SKM-1 treated with dmso at 0.1 percent for 144 hours (cell line): ENCODE data around the gene IFITM1.
"Not testable (repeated sequence)": the region's sequence is repeated elsewhere in the genome, so short reads cannot be mapped to it uniquely, and the experiment has no call there.

Source experiments
- DNase-seq: peaks from one replicate; lab custom pipeline; 2025; ENCODE audit not compliant: unreplicated experiment; lab: John Stamatoyannopoulos, UW

IFITM1 gene

DNA sequence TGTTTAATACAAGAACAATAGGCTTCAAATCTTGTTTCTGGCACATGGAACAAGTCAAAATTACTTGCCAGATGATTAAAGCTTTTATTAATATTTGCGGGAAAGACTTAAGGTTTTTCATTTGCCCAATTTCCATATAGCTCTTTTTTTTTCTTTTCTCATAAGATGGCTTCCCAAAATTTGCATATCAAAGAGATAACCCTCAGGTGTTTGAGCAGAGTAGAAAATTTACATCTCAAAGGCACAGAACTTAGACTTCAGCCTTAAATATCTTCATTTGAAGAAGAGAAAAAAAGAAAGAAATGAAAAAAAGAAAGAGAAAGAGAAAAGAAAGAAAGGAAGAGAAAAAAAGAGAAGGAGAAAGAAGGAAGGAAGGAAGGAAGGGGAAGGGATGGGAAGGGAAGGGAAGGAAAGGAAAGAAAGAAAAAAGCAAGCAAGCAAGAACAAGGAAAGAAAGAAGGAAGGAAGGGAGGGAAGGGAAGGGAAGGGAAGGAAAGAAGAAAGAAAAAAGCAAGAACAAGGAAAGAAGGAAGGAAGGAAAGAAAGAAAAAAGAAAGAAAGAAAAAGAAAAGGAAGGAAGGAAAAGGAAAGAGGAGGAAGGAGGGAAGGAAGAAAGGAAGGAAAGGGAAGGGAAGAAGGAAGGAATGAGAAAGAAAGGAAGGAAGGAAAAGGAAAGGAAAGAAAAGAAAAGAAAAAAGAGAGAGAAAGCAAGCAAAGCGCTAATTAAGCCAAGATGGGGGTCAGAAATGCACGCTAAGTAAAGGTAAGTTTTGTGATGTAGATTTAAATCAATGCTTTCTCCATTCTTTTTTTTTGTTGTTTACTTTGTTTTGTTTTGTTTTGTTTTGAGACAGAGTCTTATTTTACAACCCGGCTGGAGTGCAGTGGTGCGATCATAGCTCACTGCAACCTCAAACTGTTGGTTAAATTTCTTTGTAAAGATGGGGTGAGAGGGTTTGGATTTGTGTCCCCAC lies 27.0 kb downstream of the IFITM1 start:
- DNase-seq: no peak

DNA sequence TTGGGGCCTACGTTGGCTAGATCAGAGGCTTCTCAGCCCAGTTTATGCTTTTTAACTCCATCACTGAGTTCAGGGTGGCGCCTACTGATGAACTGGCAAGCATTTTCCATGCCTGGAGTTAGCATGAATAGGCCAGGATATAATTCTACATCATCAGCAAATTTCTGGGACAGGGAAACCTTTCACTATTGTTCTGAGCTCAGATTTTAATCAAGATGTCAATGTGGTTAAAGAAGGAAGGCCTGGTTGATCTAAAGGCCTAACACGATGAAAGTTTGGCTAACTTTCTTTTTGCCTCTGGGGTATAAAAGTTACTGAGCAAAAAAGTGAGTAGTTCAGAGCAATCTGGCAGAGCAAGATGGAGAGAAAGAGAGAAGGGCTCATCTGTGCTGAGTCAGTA lies 28.5 kb downstream of the IFITM1 start:
- no peak for DNase-seq

GRCh38 chr11:344836-345578 lies 31.2 kb downstream of the IFITM1 start:
- DNase-seq: no peak

DNA sequence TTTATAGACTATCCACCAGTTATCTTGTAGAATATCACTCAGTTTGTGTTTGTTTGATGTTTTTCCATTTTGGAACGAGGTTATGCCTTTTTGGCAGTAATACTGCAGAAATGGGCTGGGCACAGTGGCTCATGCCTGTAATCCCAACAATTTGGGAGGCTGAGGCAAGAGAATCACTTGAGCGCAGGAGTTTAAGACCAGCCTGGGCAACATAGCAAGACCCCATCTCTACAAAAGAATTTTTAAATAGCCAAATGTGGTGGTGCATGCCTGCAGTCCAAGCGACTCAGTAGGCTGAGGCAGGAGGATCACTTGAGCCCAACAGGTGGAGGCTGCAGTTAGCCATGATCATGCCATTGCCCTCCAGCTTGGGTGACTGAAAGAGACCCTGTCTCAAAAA lies 32.7 kb downstream of the IFITM1 start:
- DNase-seq: no peak

DNA sequence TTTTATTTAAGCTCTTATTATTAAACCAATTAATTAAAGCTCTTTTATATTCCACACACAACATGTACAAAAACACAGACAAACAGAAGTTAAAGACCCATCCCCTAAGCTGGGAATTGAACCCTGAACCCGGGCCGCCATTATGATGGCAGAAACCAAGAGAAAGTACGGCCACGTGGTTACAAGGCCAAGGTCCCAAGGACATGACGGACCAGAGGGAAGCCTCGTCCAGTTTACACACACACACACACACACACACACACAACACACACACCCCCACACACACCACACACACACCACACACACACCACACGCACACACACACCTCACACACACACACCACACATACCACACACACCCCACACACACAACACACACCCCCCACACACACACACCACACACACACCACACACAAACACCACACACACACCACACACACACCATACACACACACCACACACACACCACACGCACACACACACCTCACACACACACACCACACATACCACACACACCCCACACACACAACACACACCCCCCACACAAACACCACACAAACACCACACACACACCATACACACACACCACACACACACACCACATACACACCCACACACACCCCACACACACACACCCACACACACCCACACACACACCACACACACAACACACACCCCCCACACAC lies 35.6 kb downstream of the IFITM1 start:
- DNase-seq: not testable (repeated sequence)

GRCh38 chr11:350033-350722 lies 36.3 kb downstream of the IFITM1 start:
- not testable (repeated sequence) for DNase-seq

DNA sequence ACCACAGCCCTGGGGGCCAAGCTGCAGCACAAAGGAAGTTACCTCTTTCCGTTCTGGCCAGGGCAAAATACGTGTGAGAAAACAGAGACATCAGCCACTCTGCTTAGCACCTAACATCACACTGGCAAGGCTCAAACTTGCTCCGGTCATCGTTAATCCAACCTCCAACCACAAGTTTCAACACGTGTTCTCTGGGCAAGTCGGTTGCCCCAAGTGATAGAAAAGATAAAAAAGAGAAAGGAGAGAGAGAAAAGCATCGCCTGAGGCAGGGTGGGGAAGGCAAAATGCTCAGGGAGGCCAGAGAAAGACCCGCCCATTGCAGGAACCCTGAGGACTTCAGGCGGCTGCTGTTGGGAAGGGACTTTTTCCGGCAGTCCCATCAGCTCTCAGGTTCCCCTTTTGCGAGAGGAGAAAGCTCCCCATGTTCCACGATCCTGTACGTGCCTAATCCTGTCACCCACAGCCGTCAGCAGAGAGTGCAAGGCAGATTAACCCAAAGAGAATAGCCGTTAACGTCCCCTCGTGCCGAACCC lies 36.9 kb downstream of the IFITM1 start:
- peak; percentile 51 for DNase-seq

- no peak for DNase-seq
Observed at GRCh38 chr11:351411-351810, 37.6 kb downstream of the IFITM1 start.

DNA sequence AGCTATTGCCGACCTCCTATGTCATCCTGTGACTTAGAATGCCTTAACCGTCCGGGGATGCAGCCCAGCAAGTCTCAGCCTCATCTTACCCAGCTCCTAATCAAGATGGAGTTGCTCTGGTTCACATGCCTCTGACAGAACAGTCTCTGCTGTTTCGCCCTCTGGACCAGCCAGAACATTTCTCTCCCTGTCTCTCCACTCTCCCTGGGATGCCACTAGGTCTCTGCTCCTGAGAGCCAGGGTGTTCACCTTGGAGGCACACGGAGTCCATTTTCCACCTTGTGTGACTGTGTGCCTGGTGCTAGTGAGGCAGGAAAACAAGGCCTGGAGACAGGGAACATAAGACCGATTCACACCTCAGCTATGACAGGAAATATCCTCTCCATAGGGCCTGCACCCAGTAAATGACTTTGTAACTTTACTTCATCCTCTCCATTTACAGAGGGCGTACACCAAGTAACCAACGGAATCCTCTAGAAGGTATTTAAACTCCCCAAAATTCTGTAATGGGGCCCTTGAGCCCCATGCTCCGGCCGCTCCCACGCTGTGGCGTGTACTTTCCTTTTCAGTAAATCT lies 38.7 kb downstream of the IFITM1 start:
- no peak for DNase-seq

DNA sequence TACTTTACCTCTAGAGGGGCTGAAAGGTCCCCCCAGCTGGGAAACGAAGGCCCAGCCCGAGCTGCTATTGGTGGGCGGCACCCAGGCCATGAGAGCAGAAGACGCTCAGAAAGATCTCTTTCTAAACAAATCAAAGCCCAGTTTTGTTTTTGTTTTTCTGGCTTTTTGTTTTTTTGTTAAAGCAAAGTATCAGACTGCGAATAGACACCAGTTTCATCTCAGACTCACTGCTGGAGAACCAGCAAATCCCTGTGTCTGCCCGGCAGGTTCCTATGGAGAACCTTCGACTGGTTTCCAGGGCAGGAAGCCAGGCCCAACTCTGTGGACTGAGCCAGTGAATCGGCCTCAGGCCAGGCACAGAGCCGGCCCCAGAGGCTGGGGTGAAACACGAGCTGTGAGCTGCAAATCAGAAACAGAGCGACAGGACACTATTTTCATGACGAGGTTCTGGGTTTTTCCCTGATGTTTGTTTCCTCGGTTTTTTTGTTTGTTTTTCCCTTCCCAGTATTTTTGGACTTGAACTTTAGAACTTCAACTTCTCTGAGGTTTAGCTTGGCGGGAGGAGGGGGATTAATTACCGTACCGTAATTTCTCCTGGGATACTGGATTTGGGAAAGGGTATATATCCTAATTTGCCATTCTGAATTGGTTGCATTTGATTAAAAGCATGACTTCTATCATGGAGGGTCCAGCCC lies 39.5 kb downstream of the IFITM1 start:
- no peak for DNase-seq

GRCh38 chr11:355581-356458 lies 42.0 kb downstream of the IFITM1 start:
- DNase-seq: no peak

GRCh38 chr11:356610-357009 lies 42.8 kb downstream of the IFITM1 start:
- no peak for DNase-seq

- DNase-seq: no peak
Observed at GRCh38 chr11:357582-357981, 43.7 kb downstream of the IFITM1 start.

DNA sequence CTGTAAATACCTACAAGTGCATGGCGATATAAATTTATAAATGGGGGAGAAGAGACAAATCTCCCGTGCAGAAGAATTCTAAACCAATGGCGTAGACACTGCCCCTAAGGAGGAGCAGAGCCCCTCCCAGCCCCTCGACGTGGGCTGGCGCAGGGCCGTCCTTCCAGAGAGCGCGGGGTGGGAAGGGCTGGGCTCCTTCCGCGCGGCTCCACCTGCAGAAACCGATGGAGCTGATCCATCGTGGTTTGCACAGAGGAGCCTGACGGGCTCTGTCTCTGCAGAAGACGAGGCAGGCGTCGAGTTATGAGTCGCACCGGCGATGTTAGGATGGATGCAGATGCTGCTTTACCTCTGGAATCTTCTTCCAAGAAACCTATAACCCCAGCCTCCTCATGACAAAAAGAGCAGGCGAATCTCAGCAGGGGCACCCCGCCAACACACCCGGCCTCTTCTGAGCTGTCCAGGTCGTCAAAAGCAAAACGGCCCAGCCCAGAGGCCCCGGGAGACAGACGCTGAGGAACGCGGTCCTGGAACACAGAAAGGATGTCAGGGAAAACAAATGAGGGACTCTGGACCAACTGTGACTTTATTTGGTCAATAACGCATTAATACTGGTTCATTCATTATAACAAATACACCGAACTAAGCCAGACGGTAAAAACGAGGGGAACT lies 44.4 kb downstream of the IFITM1 start:
- DNase-seq: no peak

DNA sequence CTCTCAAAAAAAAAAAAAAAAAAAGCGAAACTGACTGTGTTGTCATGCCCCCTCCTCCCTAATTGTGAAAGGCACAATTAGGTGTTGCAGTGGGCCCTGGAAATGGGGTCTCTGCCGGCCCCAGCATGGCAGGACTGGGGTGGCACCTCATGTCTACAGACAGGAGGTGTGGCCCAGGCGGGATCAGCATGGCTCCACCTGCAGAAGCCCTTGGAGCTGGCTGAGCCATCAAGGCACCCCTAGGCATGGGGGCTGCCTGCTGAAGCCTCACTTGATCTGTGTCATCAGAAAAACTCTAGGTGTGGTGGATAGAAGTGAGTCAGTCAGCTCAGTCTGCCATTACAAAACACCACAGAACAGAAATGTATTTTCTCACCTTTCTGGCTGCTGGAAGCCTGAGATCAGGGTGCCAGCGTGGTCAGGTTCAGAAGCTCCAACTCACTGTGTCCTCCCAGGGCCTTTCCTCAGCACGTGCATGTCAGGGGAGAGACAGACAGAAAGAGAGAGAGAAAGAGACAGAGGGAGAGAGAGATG lies 45.4 kb downstream of the IFITM1 start:
- DNase-seq: no peak

GRCh38 chr11:360326-361280 lies 46.8 kb downstream of the IFITM1 start:
- DNase-seq: no peak
